DMS53 (cell line): ENCODE results near the gene NOS1AP.

Experiments
- DNase-seq: peaks from one replicate; lab custom pipeline; 2025; lab: John Stamatoyannopoulos, UW

The NOS1AP gene

DNA sequence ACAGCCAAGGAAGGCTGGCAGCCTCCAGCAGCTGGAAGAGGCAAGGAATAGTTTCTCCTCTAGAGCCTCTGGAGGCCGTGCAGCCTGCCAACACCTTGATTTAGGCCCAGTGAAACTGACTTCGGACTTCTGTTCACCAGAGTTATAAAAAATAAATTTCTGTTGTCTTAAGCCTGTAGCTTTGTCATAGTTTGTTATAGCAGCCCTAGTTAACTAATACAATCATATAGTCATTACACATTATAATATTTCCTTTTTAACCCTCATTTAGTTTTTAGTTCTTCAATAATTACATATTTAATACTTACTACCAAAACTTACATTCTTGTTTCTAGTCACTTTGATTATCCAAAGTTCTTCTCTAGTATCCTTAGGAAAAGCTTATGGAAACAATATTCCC lies 20.3 kb downstream of the NOS1AP start:
- no peak for DNase-seq

DNA sequence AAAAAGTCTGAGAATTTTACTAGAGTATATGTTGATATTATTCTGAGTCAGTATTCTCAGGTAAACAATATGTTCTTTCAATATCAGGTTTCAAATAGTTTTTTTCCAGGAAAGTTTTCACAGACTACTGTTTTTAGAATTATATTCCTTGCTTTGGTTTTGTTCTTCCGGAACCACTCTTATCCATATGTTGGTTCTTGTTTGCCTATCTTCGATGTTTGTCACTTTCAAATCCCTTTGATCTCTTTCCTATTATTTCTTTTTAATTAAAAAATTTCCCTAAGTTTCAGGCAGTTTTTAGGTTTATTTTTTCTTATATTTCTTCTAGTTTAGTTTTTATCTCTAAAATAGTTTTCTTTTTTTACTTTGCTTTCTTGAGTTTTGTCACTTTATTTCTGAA lies 20.9 kb downstream of the NOS1AP start:
- no peak for DNase-seq

DNA sequence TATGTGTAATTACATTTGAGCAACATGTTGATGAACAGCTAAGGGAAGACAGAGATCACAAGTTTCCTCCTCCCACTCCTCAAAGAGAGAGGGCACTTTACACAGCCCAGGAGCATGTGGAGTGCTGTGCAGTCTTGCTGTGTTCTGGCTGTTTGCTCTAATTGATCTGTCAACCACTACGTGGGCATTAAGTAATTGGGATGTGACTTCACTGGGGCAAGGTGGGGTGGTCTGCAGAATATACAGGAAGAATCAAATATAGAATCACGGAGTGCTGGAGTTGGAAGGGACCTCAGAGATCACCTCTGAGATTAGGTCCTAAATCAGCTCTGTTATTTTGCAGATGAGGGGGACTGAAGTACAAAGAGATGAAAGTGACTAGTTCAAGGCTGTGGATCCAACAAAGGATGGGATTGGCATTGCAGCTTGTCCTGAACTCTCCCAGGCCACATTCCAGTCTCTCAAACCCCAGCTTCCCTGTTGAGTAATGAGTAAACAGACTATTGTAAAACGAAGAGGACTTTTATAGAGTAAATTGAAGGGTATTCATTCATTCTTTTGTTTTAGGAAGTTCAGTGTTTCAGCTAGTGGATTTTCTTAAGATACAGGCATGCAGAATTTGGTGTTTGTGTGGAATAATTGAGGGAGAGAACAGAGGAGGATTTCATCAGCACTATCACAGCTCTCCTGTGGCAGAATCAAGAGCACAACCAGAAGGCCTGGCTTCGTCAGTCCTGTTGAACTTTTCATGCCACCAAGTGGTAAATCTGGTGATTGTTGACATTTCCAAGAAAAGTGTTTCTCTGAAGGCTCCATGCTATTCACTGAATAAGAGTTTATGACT lies 22.4 kb downstream of the NOS1AP start:
- no peak for DNase-seq

DNA sequence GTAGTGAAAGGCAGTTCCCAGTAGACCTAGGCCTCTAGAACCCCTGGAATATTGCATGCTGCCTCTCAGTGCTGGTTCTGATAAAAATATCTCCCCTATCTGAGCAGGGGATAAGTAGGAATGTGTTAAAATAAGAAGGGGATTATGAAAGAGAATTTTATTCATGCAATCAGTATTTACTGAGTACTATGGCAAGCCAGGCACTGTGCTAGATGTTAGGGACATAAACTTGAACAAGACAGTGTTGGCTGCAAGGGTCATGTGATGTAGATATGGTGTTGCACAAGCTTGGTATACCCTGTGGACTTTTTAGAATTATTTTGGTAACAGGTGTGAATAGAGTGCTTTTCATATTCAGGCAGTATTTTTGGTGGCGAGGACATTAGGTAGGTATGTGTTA lies 23.6 kb downstream of the NOS1AP start:
- no peak for DNase-seq

DNA sequence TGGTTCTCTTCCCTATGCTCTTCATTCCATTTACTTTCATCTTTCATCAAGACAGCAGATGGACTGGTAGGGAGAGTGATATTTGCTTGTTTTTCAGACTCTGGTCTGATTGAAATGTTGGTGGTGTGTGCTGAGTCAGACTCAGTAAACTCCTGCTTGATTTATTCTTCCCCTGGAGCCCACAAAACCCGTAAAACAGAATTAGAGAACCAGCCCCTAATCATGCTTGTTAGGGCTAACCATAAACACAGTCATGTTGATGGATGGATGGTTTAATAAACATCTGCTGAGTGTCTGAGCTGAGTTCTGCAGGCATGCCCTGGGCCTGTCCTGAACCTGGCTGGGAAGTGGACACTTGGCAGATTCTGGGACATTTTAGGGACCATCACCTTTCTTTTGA lies 24.8 kb downstream of the NOS1AP start:
- no peak for DNase-seq

DNA sequence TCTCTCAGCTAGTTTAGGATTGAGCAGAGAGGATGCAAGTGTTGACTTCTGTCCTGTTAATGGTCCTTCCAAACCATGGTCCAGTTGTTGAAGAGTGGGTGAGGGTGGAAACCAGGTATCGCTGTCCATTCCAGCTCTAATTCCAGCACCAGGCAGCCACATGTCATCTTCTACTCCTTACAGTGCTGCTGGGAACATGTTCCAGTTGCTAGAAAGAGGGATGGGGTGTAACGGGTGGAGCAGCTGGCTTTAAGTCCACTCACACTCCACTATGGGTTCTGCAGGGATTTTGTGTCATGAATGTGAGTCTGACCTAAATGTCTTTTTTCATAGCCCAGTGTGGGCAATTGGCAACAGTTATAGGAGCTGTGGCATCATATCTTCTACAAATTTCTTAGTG lies 25.2 kb downstream of the NOS1AP start:
- DNase-seq, result no peak

DNA sequence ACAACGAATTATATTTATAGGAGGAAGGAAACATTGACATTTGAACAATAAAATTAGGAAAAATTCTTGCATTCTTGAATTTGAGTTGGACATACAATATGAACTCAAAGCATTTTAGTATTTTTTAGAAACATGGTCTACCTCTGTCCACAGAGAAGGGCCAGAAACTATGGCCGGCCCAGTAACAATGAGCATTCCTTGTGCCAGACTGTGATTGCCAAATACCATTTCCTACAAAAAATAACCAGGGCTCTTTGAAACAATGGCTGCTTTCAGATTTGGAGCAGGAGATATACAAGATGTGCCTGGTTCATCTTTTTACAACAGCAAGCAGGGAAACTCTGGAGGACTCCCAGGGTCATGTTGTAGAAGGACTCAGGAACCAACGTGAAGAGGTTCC lies 38.4 kb downstream of the NOS1AP start:
- no peak for DNase-seq

DNA sequence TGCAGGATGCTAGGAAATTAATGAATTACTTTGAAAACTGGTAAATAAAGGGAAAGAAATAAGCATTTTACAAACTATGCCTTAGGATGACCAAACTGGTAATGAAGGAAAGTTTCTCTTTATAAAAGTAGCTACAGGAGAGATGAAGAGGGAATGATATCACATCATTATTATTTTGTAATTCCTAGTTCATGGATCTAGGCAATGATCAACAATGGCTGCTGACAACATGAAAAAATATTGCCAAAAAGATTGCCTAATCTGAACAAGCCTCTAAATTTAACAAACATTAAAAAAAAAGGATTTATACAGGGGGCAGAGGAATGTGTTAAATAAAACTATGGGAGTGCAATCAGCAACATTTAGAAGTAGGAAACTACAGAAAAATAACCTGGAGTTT lies 38.9 kb downstream of the NOS1AP start:
- DNase-seq, result no peak

DNA sequence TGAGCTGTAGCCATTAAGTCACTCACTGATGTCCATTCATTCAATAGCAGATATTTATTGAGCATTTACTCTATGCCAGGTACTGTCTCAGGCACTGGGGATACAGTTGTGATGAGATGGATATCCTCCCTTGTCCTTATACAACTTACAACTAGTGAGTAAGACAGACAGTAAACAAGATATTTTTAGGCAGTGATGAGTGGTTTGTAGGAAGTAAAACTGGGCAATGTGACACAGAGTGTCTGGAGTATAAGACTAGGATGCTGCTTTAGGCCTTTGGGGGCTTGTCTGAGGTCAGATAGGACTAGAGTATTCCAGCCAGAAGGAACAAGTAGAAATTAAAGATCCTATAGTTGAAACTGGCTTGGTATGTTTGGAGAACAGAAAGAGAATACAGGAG lies 41.4 kb downstream of the NOS1AP start:
- no peak for DNase-seq

DNA sequence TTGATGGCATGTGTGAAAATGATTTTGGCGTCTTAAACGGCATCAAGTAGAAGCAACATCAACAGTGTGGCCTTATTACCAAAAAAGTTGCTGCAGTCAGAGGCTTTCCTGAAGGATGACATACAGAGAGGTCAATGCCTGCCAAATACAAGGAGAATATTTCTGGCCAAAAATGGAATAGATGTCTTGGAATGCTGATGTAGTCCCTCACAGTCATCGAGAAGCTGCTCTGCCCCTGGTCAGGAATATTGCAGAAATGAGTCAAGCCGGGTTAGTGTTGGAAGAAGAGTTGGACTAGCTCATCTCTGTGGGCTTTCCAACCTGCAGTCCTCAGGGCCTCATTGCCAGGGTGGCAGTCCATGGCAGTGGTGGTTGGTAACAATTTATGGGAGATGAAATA lies 42.1 kb downstream of the NOS1AP start:
- DNase-seq, result no peak

DNA sequence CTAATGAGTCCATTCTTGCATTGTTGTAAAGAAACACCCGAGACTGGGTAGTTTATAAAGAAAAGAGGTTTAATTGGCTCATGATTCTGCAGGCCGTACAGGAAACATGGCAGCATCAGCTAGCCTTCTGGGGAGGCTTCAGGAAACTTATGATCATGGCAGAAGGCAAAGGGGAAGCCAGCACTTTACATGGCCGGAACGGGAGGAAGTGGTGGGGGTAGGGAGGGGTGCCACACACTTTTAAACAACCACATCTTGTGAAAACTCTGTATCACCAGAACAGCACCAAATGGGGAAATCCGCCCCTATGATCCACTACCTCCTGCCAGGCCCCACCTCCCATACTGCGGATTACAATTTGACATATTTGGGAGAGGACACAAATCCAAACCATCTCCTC lies 43.9 kb downstream of the NOS1AP start:
- no peak for DNase-seq

DNA sequence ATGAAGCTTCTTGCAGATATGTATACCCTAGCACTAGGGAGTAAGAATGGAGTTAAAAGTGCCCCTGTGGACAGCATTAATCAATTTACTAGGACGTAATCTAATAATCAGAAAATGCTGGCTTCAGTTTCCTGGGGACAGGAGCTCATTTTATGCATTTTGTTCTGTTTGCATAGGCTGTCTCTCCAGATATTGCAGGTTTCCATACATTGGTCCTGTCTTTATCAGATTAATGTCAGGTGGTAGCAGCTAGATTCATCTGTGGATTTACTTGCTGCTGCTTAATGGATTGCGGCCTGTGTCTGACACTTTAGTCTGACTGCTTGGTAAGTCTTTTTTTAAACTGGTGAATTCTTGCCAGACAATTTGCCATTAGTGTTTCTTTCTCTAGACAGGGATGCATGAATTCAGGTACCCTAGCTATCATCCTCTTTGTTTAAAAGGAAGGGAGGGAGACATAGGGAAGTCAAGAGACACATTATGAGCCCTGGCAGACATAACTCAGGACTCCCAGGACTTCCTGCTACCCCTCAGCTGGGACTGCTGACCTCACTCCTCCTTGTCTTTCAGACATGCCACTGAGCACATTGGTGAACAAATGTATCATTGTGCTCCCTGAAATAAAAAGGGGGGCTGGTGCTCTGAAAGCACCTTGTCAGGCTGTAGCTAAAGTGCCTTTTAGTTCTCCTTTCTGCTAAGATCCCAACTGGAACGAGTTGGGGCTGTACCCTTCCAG lies 47.7 kb downstream of the NOS1AP start:
- no peak for DNase-seq

DNA sequence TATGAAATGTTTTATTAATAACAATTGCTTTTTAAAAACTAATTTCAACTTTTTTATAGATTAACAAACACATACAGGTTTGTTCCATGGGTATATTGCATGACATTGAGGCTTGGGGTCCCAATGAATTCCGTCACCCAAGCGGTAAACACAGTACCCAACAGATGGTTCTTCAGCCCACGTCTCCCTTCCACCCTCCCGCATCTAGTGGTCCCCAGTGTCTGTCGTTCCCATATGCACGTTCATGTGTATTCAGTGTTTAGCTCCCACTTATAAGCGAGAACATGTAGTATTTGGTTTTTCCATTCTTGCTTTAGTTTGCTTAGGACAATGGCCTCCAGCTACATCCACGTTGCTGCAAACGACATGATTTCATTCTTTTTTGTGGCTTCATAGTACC lies 48.6 kb downstream of the NOS1AP start:
- no peak for DNase-seq

DNA sequence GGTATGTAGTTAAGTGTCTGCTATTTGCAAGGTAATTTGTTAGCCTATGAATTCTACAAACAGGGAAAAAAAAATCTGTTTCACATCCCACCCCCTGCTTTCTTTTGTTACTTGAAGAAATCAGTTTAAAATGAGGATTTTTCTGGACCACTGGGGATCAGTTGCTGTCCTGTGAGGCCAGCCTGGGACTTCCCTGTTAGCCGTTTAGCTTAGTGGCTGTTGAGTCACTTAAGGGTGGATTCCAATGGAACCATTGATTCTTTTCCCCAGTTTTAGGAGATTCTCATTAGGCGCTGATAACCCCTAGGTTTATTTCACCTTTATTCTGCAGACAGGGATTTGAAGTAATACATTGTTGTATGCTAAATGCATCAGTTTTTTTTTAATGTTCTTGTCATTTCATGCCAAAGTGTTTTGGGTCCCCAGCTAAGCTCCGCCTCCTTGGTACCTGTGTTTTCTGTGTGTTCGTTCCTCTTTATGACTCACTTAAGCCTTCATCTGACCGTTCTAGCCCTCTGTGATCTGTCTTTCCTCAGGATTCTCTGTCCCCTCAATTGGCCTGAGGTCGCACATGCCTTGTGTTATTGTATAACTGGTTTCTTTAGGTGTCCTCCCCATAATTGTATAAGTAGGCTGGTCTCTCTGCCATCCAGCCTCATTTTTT lies 59.3 kb downstream of the NOS1AP start:
- DNase-seq, result no peak

DNA sequence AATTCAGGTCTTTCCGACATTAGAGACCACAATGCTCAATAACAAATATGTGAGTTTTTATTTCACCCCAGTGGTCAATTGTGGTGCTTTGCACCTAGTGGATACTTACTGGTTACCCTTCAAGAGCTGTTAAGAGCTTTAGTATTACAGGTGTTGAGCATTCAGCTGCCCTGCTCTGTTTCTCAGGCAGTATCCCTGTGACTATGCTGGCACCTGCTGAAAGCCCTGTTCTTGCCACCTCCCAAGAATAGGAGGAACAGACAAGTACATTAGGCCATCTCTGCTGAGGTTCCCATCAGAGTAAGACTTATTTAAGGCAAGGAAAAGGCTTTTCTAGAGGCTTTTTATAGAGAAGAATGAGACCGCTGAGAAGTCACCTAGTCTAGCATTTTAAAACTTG lies 60.8 kb downstream of the NOS1AP start:
- no peak for DNase-seq

DNA sequence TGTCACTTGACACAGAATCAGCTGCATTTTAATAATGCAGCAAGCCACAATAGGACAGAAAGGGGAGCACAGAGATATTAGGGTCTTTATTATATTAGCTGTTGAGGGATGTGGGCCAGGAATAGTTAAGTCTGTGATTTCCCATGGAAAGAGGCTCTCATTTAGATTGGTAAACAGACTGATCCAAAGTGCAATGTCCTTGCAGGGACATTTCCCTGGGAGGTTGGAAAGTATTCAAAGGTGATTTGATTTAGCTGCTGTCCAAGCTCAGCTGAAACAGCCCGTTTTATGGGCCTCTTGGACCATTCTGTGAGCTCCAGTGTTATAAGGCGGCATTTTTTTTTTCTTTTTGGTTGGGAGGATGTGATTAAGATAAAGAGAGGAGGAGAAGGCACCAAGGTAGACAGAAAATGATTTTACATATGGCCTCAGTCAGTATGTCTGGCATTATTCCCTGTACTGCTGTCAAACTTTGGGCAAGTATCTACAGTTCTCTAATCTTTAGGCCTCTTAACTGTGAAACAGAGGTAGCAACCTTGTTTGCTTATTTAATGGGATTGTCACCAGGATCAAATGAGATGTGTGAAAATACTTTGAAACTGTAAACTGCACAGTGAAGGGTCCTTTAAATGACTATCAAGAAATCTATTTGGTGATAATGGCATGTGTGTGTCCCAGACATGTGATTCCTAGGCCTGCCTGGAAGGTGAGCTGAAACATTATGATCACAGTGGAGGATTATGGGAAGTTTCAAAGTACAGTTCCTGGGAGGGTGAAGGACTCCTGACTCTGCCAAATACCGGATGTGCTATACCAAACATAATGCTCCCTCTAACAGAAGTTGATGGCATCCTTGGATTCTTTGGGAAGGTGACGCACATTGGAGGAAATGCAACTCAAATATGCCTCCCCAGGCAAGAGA lies 62.2 kb downstream of the NOS1AP start:
- DNase-seq, result no peak

DNA sequence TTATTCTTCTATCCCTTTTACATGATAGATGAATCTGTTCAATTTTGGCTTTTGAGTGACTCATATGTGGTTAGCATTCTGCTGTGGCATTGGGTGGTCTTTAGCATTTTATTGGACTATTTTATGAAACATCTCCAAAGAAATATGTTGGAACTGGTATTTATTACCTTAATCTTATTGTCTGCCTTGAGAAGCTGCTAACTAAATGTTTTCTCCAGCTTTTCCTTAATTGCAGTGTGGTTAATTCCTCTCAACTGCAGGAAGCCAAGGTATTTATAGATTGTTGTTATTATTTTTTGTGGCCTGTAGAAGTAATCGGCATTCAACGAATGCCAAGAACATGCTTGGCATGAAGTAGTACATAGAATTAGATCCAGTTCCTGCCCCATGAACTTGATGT lies 64.1 kb downstream of the NOS1AP start:
- DNase-seq, result no peak

DNA sequence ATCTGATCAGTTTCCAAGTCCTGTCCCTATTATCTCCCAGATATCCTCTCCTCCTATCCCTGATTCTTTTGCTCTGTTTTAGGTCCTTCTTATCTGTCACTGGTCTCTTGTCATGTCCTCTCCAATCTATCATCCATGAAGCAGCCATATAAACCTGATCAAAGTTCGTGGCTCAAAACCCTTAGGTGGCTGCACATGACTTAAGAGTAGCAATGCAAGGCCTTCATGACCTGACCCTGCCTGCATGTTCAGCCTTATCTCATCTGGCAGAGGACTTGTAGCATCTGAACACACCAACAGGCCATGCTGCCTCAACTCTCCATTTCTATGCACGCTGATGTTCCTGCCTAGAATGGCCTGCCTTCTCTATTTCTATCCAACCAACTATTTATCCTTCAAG lies 65.2 kb downstream of the NOS1AP start:
- no peak for DNase-seq

DNA sequence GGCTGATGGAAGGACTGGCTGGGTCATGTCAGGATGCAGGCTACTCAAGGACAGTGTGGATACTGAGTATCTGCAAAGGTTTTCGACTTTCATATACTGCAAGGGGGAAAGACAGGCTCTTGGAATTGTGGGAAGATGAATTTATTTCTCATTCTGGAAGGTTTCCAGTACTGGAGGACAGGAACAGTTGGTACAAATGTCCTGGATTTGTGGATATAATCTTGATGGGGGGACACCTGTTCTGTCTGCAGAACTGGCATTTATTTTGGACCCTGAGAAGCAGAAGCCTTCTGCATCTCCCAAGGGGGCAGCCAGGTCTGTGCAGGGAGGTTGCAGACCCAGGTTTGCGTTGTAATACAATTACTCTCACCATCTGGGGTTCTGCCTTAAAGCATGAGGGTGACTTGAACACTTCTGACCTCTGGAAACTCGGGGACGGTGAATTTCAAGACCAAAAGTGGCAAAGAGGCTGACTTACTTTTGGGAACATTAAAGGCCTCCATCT lies 65.8 kb downstream of the NOS1AP start:
- DNase-seq, result no peak

DNA sequence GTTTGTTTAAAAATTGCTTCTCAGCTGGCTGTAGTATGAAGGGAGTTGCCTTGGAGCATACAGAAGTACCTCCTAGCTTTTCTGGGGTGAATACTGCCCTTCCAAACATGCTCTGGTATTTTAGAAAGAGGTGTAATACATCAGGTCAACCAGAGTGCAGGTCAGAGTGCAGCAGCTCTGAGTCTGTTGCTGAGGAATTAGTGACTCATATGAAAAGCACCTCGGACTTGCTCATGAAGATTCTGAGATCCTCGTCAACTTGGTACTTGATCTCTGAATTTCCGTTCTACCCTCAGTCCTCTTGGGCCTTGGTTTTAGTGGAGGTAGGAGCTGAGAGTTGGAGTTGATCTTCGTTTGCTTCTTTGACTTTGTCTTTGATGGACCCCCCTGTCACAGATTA lies 67.3 kb downstream of the NOS1AP start:
- DNase-seq, result no peak

DNA sequence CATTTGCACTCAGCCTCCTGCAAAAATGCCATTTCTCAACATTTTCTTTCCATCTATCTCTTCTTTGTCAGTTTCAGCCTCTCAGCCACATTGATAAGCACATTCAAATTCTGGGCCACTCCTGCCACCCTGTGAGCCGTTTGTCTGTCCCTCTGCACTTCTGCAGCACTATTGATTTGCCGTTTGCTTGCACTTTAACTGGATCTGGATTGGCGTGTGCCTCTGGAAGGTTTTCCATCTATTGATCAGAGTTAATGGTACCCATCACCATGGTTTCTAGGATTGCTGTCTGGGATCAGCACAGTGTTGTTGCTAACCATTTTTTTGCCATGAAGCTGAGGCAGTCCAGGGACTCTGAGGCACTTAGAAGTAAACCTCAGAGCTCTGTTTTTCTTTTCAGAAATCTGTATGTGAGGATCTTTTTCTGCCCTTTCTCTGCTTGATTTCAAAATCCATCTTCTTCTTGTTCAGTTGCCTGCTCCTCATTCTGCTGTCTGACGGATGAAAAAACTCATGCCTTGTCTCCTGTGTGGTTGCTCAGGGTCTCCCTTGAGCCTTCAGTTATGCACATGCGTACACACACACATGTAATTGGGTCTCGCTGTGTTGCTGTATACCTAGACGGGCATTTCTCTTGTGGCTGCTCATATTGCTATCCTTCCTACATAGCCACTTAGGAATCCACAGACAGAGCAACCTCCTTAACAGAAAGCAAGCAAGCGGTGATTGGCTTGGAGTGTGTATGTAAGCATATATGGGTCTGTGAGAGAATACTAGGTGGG lies 67.9 kb downstream of the NOS1AP start:
- no peak for DNase-seq
